T follicular helper cell (primary cell): ENCODE measurements around the gene TOMM22.

Source experiments
- DNase-seq: peaks from one replicate; pipeline ENCODE4 v3.0.0-alpha.2; 2020; ENCODE audit warnings: low read depth

Gene TOMM22

DNA sequence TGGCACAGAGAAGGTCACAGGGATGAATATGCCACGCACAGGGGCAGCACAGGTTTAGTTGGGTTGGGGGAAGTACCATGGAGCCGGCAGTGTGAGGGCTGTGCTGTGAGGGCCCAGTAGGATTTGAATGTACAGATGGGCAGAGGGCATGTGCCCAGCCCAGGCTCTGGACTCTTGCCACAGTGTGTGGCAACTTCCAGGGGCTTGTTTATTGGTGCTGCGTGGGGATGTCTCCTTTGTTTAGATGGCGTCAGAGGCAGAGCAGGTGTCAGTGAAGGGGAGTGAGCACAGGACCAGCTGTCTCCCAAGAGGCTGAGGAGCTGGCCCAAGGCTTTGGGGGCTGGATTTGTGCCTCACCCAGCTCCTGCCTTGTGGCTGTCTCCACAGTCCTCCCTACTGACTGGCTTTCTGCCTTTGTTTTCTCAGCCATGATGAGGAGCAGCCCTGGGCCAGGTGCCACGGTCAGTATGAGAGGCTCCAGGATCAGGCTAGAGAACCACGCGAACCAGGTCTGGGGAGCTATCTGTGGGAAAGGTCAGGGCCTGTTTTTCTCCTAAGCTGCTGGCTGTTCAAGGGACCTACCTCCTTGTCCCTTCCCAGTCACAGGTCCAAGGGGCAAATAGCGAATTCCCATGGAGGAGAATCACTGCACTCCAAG lies 52.1 kb downstream of the TOMM22 start:
- no peak for DNase-seq

DNA sequence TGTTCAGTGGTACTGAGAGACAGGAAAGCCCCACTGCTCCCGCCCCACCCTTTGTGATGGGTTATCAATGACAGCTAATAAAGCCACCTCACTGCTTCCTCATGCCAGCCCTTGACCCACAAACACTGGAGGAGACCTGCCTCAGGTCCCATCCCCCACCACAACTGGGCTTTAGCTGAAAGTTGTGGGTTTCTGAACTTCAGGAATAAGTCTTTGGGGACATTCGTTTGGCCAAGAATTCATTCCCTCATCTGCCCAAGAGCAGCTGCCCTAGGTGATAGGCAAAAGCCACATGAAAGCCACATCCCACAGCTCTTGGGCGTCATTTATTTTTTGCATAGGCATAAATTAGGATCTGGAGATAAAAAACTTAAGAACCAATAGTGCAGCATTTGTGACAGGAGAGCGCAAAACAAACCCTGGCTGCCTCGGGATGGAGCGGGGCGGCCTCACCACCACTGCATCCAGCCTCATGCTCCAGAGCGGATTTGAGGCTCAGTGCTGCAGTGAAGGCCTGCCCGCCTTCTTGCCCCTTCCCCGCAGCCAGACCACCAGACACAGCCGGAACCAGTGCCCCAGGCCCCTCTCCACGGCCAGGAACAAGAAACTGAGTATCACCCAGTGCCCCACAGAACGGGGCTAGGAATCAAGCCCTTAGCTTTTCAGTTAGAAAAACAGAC lies 52.8 kb downstream of the TOMM22 start:
- no peak for DNase-seq
